Transverse colon (tissue), 4 donors: ENCODE data around the gene PKP4. TPM values are rescaled to one million over a fixed set of nuclear protein-coding genes. Genes with fewer than 3 reads are reported as not detected.

Source experiments
- DNase-seq: peaks from one replicate; pipeline ENCODE4 v3.0.0-alpha.2; 2019
- H3K27ac ChIP-seq, 4 donors: fragments of 200-600 bp; sonication (generic); 2 replicates each; pipeline ENCODE4 v1.5.1; 2016 to 2018; ENCODE audit warnings: inconsistent platforms in 4 of 4
- H3K27me3 ChIP-seq: fragments of 200-600 bp; sonication (generic); 2 replicates; pipeline ENCODE4 v1.5.1; 2017; ENCODE audit warnings: inconsistent platforms
- H3K36me3 ChIP-seq, 4 donors: fragments of 200-600 bp; sonication (generic); 2 replicates each; pipeline ENCODE4 v1.5.1; 2017 to 2019; ENCODE audit warnings: inconsistent platforms in 4 of 4
- H3K4me1 ChIP-seq, 4 donors: fragments of 200-600 bp; sonication (generic); 2 replicates each; pipeline ENCODE4 v1.5.1; 2017 to 2020; ENCODE audit warnings: inconsistent platforms in 4 of 4
- H3K4me3 ChIP-seq, 4 donors: fragments of 200-600 bp; sonication (generic); 1 replicate in 1 of 4; 2 replicates in 3 of 4; pipeline versions ENCODE4 v1.5.1 to v1.6.1; 2017 to 2019; ENCODE audit warnings: inconsistent platforms in 4 of 4
- H3K9me3 ChIP-seq, 2 donors: fragments of 200-600 bp; sonication (generic); 2 replicates each; pipeline ENCODE4 v1.5.1; 2017 to 2019; ENCODE audit warnings: inconsistent platforms in 2 of 2
- CTCF ChIP-seq, 5 experiments: fragments of 200-600 bp in 3 of 5; fragments of 450-650 bp in 2 of 5; sonication (generic) in 3 of 5; IDR thresholded peaks; 1 replicate in 2 of 5; 2 replicates in 3 of 5; pipeline ENCODE4 v1.5.1; 2016 to 2017; ENCODE audit warnings: antibody characterized with exemption in 5 of 5, inconsistent platforms in 3 of 5, mild to moderate bottlenecking in 2 of 5, moderate library complexity in 1 of 5
- EP300 ChIP-seq: sonication (generic); formaldehyde crosslinking; IDR thresholded peaks from one replicate; pipeline ENCODE4 v1.6.1; 2017; ENCODE audit warnings: antibody characterized with exemption, low read depth
- POLR2A ChIP-seq: fragments of 450-650 bp; IDR thresholded peaks from one replicate; pipeline ENCODE4 v1.6.1; 2016; ENCODE audit warnings: antibody characterized with exemption, mild to moderate bottlenecking, moderate library complexity
- POLR2AphosphoS5 ChIP-seq, 3 donors: sonication (generic); formaldehyde crosslinking; IDR thresholded peaks; one replicate each; pipeline ENCODE4 v1.6.1; 2016; ENCODE audit warnings: antibody characterized with exemption in 3 of 3
- WGBS, 2 donors: methylation state at CpG; one replicate each; pipeline ENCODE4 v1.1.5; 2018; ENCODE audit warnings: low coverage in 1 of 2; 5-methylcytosine and 5-hydroxymethylcytosine counted together
- in situ Hi-C, 4 donors: fragments of 200-750 bp; cut with MboI; loops; one replicate each; pipeline versions ENCODE4 v1.15.0 to v1.15.1; 2017; ENCODE audit warnings: low sequenced_read_pairs in 3 of 4, low pct_ligation_motif_present in 1 of 4, low pct_unique_long_range_greater_than_20kb in 1 of 4
- intact Hi-C: fragments of 100-400 bp; cut with DNase I; formaldehyde crosslinking; loops from one replicate; pipeline ENCODE4 v1.15.1; 2023; ENCODE audit warnings: low total_unique reads
- total RNA-seq, 4 donors: library from RNA; depleted of rRNA; stranded (reverse); fragments of >200 nt; gene quantifications; one replicate each; pipeline ENCODE4 v1.1.0, GENCODE V29; 2016

PKP4 gene, protein sequence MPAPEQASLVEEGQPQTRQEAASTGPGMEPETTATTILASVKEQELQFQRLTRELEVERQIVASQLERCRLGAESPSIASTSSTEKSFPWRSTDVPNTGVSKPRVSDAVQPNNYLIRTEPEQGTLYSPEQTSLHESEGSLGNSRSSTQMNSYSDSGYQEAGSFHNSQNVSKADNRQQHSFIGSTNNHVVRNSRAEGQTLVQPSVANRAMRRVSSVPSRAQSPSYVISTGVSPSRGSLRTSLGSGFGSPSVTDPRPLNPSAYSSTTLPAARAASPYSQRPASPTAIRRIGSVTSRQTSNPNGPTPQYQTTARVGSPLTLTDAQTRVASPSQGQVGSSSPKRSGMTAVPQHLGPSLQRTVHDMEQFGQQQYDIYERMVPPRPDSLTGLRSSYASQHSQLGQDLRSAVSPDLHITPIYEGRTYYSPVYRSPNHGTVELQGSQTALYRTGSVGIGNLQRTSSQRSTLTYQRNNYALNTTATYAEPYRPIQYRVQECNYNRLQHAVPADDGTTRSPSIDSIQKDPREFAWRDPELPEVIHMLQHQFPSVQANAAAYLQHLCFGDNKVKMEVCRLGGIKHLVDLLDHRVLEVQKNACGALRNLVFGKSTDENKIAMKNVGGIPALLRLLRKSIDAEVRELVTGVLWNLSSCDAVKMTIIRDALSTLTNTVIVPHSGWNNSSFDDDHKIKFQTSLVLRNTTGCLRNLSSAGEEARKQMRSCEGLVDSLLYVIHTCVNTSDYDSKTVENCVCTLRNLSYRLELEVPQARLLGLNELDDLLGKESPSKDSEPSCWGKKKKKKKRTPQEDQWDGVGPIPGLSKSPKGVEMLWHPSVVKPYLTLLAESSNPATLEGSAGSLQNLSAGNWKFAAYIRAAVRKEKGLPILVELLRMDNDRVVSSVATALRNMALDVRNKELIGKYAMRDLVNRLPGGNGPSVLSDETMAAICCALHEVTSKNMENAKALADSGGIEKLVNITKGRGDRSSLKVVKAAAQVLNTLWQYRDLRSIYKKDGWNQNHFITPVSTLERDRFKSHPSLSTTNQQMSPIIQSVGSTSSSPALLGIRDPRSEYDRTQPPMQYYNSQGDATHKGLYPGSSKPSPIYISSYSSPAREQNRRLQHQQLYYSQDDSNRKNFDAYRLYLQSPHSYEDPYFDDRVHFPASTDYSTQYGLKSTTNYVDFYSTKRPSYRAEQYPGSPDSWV
- 10 to 100 TPM; 28.1 to 70.3 (median 58.3) TPM for total RNA-seq

- no peak for TF ChIP-seq EP300
- no peak for TF ChIP-seq POLR2A
- TF ChIP-seq CTCF (IDR thresholded peaks at IDR 0.05): peak in 4 of 5 experiments; percentile 13 to 63 (median 40)
- peak in 2 of 3 donors; percentile 37 to 42 for TF ChIP-seq POLR2AphosphoS5 (IDR thresholded peaks at IDR 0.05)
- intact Hi-C loops: loop anchor here (5.0 kb wide), 1 partner anchor 181 kb away; no protein-coding TSS in a partner anchor
- DNase-seq: peak; percentile 89
- Histone ChIP-seq H3K4me3 (peak within 1 kb of the TSS; percentile 89 to 95 (median 94)), H3K27ac (peak within 1 kb of the TSS; percentile 97 to 98 (median 97)), H3K27me3 (no peaks in the 10 kb centered on the region), H3K36me3 (no peaks in the 10 kb centered on the region), H3K4me1 (peaks cover 5 to 21% (median 13%) of the 10 kb centered on the region in 4 donors), H3K9me3 (no peaks in the 10 kb centered on the region)
- 0% methylated on average over 2 to 17 of the region's 48 CpGs for WGBS, 2 donors
- in situ Hi-C loops: loop anchor here in 2 of 4 donors (25.0 kb wide), 1 partner anchor 419 kb away; no protein-coding TSS in a partner anchor
These were observed at the start of gene PKP4, which contains the start of gene CCDC148 for GRCh38 chr2:158456309-158457066. Gene PKP4, plus strand, starts transcription at chr2:158456952. Its CDS starts 76,233 bp downstream, at chr2:158533185. Gene CCDC148, minus strand, starts transcription at chr2:158456753. Its CDS starts 314 bp downstream, at chr2:158456439.

DNA sequence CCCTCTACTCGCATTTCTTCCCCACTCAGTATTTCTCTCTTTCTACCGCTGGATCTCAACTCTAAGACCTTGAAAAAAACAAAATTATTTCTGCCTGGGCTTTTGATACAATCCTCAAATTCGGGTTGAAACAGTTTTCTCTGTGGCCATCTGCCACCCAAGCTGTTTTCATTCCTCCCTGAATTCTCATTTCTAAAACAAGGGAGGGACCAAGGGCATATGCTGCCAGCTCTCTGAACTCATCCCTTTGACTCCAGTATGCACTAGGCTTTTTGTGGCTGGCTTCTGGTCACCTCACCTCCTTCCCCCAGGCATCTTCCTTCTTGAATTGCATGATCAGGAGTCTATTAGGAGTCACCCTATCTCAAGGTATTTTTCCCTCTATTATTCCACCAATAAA lies 49.7 kb upstream of the PKP4 start:
- H3K27ac ChIP-seq: no peak overlapping the region
- H3K4me1 ChIP-seq: peaks cover 0 to 6% (median 0%) of the 10 kb centered on the region in 4 donors
- no peaks in the 10 kb centered on the region for H3K36me3 ChIP-seq
- H3K4me3 ChIP-seq: no peak overlapping the region
- intact Hi-C loops: no loop called here
- H3K9me3 ChIP-seq: no peaks in the 10 kb centered on the region
- in situ Hi-C loops: no loop called here
- no peak for TF ChIP-seq POLR2AphosphoS5 (IDR thresholded peaks at IDR 0.05)
- TF ChIP-seq POLR2A: no peak
- no peak for TF ChIP-seq CTCF (IDR thresholded peaks at IDR 0.05)
- no peak for TF ChIP-seq EP300
- WGBS, 2 donors: 70 to 74% methylated on average over 3 of the region's 3 CpGs
- H3K27me3 ChIP-seq: no peaks in the 10 kb centered on the region
- DNase-seq: no peak

DNA sequence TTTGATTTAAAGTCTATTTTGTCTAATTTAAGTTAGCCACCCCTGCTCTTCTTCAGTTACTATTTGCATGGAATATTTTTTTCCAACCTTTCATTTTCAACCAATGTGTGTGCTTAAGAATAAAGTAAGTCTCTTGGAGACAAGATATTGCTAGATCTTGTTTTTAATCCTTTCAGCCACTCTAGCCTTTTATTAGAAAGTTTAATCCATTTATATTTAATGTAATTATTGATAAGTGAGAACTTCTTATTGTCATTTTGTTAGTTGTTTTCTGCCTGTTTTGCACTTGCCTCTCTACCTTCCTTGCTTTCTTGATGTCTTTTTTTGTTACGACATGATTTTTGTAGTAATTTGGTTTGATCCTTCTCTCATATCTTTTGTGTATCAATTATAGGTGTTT lies 46.6 kb upstream of the PKP4 start:
- no peak for DNase-seq
- no peaks in the 10 kb centered on the region for H3K9me3 ChIP-seq
- H3K27ac ChIP-seq: no peak overlapping the region
- no peaks in the 10 kb centered on the region for H3K4me1 ChIP-seq
- H3K36me3 ChIP-seq: no peaks in the 10 kb centered on the region
- intact Hi-C loops: no loop called here
- TF ChIP-seq POLR2AphosphoS5 (IDR thresholded peaks at IDR 0.05): no peak
- TF ChIP-seq EP300: no peak
- no peak for TF ChIP-seq POLR2A
- TF ChIP-seq CTCF (IDR thresholded peaks at IDR 0.05): no peak
- H3K27me3 ChIP-seq: no peaks in the 10 kb centered on the region
- in situ Hi-C loops: no loop called here
- H3K4me3 ChIP-seq: no peak overlapping the region
- whole genome bisulfite sequencing, 2 donors: 97 to 100% methylated on average over 1 of the region's 1 CpG
